Panc1 (cell line): ENCODE results near the gene COASY. TPM values are rescaled to one million over a fixed set of nuclear protein-coding genes. Genes with fewer than 3 reads are reported as not detected.

Experiments used
- ATAC-seq: fragments of 200-7000 bp; cut with Tn5 transposase; 2 replicates; pipeline ENCODE4 v1.9.1; 2020; ENCODE audit warnings: mild to moderate bottlenecking, moderate library complexity
- BruUV-seq: library from RNA; stranded (reverse); fragments of 400-500 nt; replicated peaks from 2 replicates; lab custom pipeline; 2021; lab: Mats Ljungman, UMichigan
- CTCF ChIA-PET: fragments of 300-600 bp; sonication (Branson Sonifier 250); formaldehyde crosslinking; loops from one replicate; lab custom pipeline; 2022; ENCODE audit warnings: antibody characterized with exemption; lab: Charles Lee
- POLR2A ChIA-PET: fragments of 300-600 bp; sonication (Branson Sonifier 250); formaldehyde crosslinking; loops from one replicate; lab custom pipeline; 2022; ENCODE audit warnings: antibody characterized with exemption; lab: Charles Lee
- DNase-seq: peaks from one replicate; pipeline ENCODE4 v3.0.0-alpha.2; 2010; ENCODE audit warnings: low read depth, low spot score
- H3K27ac ChIP-seq: 2 replicates; pipeline ENCODE4 v1.5.1; 2011; ENCODE audit warnings: mild to moderate bottlenecking, low read length, inconsistent platforms
- H3K27me3 ChIP-seq: fragments of 200-500 bp; sonication (Bioruptor generic); 2 replicates; pipeline ENCODE4 v1.6.0; 2014; ENCODE audit warnings: low read length, inconsistent platforms; ENCODE audit not compliant: control insufficient read depth, insufficient read depth
- H3K36me3 ChIP-seq: fragments of 200-500 bp; sonication (Bioruptor generic); 2 replicates; pipeline ENCODE4 v1.5.1; 2014; ENCODE audit warnings: inconsistent platforms, mild to moderate bottlenecking, low read length, moderate library complexity; ENCODE audit not compliant: control insufficient read depth, insufficient read depth
- H3K4me1 ChIP-seq: 2 replicates; pipeline ENCODE4 v1.5.1; 2011; ENCODE audit warnings: inconsistent platforms, mild to moderate bottlenecking, low read length, moderate library complexity; ENCODE audit not compliant: control insufficient read depth, insufficient read depth
- H3K4me3 ChIP-seq, 2 experiments: 2 replicates each; pipeline ENCODE4 v1.5.1; 2011 to 2012; ENCODE audit warnings: low read depth in 2 of 2, low read length in 2 of 2, mild to moderate bottlenecking in 2 of 2, inconsistent platforms in 1 of 2, moderate library complexity in 1 of 2
- H3K9me3 ChIP-seq: fragments of 200-500 bp; sonication (Bioruptor generic); 2 replicates; pipeline ENCODE4 v1.5.1; 2014; ENCODE audit warnings: low read depth, mild to moderate bottlenecking, inconsistent platforms, low read length, moderate library complexity; ENCODE audit not compliant: control insufficient read depth, insufficient read depth
- CTCF ChIP-seq: fragments of 450-650 bp; IDR thresholded peaks from 2 replicates; pipeline ENCODE4 v1.5.1; 2017; ENCODE audit warnings: mild to moderate bottlenecking
- POLR2AphosphoS5 ChIP-seq: IDR thresholded peaks from 2 replicates; pipeline ENCODE4 v1.6.1; 2012; ENCODE audit warnings: mild to moderate bottlenecking, low read depth, low read length, moderate library complexity
- REST ChIP-seq, 2 experiments: IDR thresholded peaks; 2 replicates each; pipeline ENCODE4 v1.6.1; 2011 to 2012; ENCODE audit warnings: low read depth in 2 of 2, control low read depth in 1 of 2, low read length in 1 of 2, mild to moderate bottlenecking in 1 of 2, moderate library complexity in 1 of 2; ENCODE audit not compliant: insufficient read depth in 1 of 2
- SIN3A ChIP-seq: IDR thresholded peaks from 2 replicates; pipeline ENCODE4 v1.6.1; 2012; ENCODE audit warnings: low read depth, mild to moderate bottlenecking, low read length, moderate library complexity, borderline replicate concordance; ENCODE audit not compliant: insufficient read depth
- TCF7L2 ChIP-seq: IDR thresholded peaks from 2 replicates; pipeline ENCODE4 v1.6.1; 2011; ENCODE audit warnings: mild to moderate bottlenecking, low read depth, low read length, inconsistent platforms
- in situ Hi-C: cut with HindIII; loops from 2 replicates; pipeline ENCODE4 v1.10.0; 2016; ENCODE audit warnings: low sequenced_read_pairs, low pct_unique_long_range_greater_than_20kb
- intact Hi-C: fragments of 100-400 bp; cut with micrococcal nuclease; formaldehyde crosslinking; loops from one replicate; pipeline ENCODE4 v1.10.0; 2022; ENCODE audit not compliant: unreplicated experiment
- total RNA-seq: library from RNA; stranded (reverse); gene quantifications from one replicate; pipeline ENCODE4 v1.2.1, GENCODE V29; 2021; ENCODE audit not compliant: unreplicated experiment

Gene COASY
- total RNA-seq, 1 experiment from 2014 or later = 76.7 TPM

- no peaks in the 10 kb centered on the region for H3K9me3 ChIP-seq
- in situ Hi-C loops = no loop called here
- no peaks in the 10 kb centered on the region for H3K27me3 ChIP-seq
- no peak for DNase-seq
- no peak overlapping the region for H3K4me3 ChIP-seq
- ATAC-seq = no peak
- BruUV-seq = no TSS peak
- TF ChIP-seq POLR2AphosphoS5 (no peak), CTCF (no peak), REST (IDR thresholded peaks at IDR 0.05; ENCODE audit: insufficient read depth in 1 of 2, low read depth in 2 of 2, low read length in 1 of 2) (no peak)
- H3K36me3 ChIP-seq = peaks cover 5% of the 10 kb centered on the region
- peaks cover 25% of the 10 kb centered on the region for H3K4me1 ChIP-seq
- intact Hi-C loops = no loop called here
- H3K27ac ChIP-seq = no peak overlapping the region
- ChIA-PET POLR2A (interaction anchor here (0.7 kb wide), 1 partner anchor 25 kb away, joined by 5 read pairs; no protein-coding TSS in a partner anchor), CTCF (no interaction called here)
Observed at GRCh38 chr17:42574463-42574862, 12.5 kb downstream of the COASY start.

- Histone ChIP-seq H3K9me3 (no peaks in the 10 kb centered on the region), H3K4me3 (peak overlapping the region; percentile 69 to 92), H3K27ac (peak overlapping the region; percentile 91), H3K27me3 (no peaks in the 10 kb centered on the region), H3K36me3 (peaks cover 3% of the 10 kb centered on the region), H3K4me1 (peaks cover 16% of the 10 kb centered on the region)
- intact Hi-C loops = loop anchor here (5.0 kb wide), 1 partner anchor 100 kb away; the partner anchor contains the start of gene PLEKHH3
- ChIA-PET CTCF (interaction anchor here (0.5 to 3.0 kb wide), 2 partner anchors 28 to 186 kb away, joined by 4 to 14 read pairs; no protein-coding TSS in a partner anchor), POLR2A (interaction anchor here (0.6 kb wide), 1 partner anchor 12 kb away, joined by 3 read pairs; no protein-coding TSS in a partner anchor)
- in situ Hi-C loops = no loop called here
- DNase-seq (no peak), ATAC-seq (peak; percentile 60)
- TF ChIP-seq REST (IDR thresholded peaks at IDR 0.05; ENCODE audit: insufficient read depth in 1 of 2, low read depth in 2 of 2, low read length in 1 of 2) (no peak), TCF7L2 (peak; percentile 70), SIN3A (no peak), POLR2AphosphoS5 (no peak)
- TSS peak; percentile 69 for BruUV-seq
Observed at GRCh38 chr17:42577140-42577531, 15.2 kb downstream of the COASY start.
